ENCODE measurements around the gene ADAM23. TPM values are rescaled to one million over a fixed set of nuclear protein-coding genes. Genes with fewer than 3 reads are reported as not detected.

ADAM23 gene
- total RNA-seq, 4 donors from 2014 or later = 2.7 to 12.5 (median 4.9) TPM

DNA sequence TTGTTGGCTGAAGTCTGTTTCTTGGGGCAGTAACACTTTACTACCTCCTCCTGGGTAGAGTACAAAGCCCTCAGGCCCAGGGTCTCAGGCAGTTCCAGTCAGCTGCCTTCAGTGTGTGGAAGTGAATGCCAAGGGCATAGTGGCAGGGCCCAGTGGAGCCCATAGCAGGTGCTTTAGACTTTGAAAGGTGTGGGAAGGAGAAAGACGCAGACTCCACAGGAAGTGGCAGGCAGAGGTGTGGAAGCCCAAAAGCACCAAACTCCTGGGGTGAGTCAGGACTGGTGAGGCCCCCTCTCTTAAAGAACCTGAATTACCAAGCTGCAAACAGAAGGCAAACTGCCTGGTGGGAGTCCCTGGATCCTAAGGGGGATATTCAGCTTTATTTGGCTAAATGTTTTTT lies 45.3 kb downstream of the ADAM23 start:
- Histone ChIP-seq H3K27me3 (no peaks in the 10 kb centered on the region), H3K36me3 (peaks cover 0 to 58% (median 0%) of the 10 kb centered on the region in 3 donors), H3K4me3 (no peak overlapping the region), H3K27ac (no peak overlapping the region), H3K4me1 (no peaks in the 10 kb centered on the region), H3K9me3 (no peaks in the 10 kb centered on the region)
- WGBS, 2 donors = 80 to 88% methylated on average over 1 of the region's 1 CpG
- TF ChIP-seq, protein P1, sequence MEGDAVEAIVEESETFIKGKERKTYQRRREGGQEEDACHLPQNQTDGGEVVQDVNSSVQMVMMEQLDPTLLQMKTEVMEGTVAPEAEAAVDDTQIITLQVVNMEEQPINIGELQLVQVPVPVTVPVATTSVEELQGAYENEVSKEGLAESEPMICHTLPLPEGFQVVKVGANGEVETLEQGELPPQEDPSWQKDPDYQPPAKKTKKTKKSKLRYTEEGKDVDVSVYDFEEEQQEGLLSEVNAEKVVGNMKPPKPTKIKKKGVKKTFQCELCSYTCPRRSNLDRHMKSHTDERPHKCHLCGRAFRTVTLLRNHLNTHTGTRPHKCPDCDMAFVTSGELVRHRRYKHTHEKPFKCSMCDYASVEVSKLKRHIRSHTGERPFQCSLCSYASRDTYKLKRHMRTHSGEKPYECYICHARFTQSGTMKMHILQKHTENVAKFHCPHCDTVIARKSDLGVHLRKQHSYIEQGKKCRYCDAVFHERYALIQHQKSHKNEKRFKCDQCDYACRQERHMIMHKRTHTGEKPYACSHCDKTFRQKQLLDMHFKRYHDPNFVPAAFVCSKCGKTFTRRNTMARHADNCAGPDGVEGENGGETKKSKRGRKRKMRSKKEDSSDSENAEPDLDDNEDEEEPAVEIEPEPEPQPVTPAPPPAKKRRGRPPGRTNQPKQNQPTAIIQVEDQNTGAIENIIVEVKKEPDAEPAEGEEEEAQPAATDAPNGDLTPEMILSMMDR (IDR thresholded peaks at IDR 0.05) = no peak
- TF ChIP-seq EP300 (IDR thresholded peaks at IDR 0.05) (no peak), POLR2A (IDR thresholded peaks at IDR 0.05) (no peak)
- DNase-seq (ENCODE audit: low spot score in 2 of 2) = no peak

DNA sequence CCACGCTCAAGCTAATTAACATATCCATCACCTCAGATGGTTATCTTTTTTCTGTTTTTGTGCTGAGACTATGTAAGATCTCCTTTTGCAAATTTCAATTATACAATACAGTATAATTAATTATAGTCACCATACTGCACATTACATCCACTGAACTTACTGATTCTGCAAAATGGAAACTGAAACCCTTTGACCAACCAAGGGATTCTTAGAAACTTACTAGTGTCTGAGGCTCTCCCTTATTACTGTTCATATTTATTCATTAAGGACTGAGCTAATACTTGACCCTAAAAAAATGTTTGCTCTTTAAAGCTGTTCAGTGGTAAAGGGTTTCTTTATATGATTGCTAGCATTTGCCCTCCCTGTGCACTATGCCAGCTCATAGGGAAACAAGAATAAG lies 50.7 kb downstream of the ADAM23 start:
- no peaks in the 10 kb centered on the region for H3K9me3 ChIP-seq
- H3K27me3 ChIP-seq = no peaks in the 10 kb centered on the region
- H3K4me1 ChIP-seq = no peaks in the 10 kb centered on the region
- no peak overlapping the region for H3K27ac ChIP-seq
- H3K36me3 ChIP-seq = peaks cover 0 to 25% (median 0%) of the 10 kb centered on the region in 3 donors
- H3K4me3 ChIP-seq = no peak overlapping the region
- 94 to 95% methylated on average over 1 of the region's 1 CpG for WGBS, 2 donors
- TF ChIP-seq, protein P1 (IDR thresholded peaks at IDR 0.05) = no peak
- no peak for TF ChIP-seq EP300 (IDR thresholded peaks at IDR 0.05)
- no peak for TF ChIP-seq POLR2A (IDR thresholded peaks at IDR 0.05)
- no peak for DNase-seq (ENCODE audit: low spot score in 2 of 2)

DNA sequence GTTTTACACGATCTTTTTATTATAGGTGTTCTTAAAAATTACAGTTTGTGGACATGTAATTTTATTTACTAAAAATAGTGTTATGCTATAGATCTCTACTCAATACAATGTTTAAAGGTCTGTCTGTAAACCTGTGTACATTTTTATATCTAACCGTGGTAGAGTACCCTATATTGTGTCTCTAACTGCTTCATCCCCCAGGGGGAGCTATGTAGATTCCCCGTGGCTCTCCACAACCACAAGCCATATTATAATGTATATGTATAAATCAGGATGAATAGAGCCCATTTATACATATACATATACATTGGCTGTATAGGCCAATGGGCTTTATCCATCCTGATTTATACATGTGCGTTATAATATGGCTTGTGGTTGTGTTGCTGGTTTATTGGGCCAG lies 59.4 kb downstream of the ADAM23 start:
- 87 to 89% methylated on average over 4 of the region's 4 CpGs for WGBS, 2 donors
- Histone ChIP-seq H3K36me3 (no peaks in the 10 kb centered on the region), H3K27ac (no peak overlapping the region), H3K9me3 (no peaks in the 10 kb centered on the region), H3K4me3 (no peak overlapping the region), H3K27me3 (no peaks in the 10 kb centered on the region), H3K4me1 (no peaks in the 10 kb centered on the region)
- no peak for DNase-seq (ENCODE audit: low spot score in 2 of 2)
- TF ChIP-seq EP300 (IDR thresholded peaks at IDR 0.05) (no peak), POLR2A (IDR thresholded peaks at IDR 0.05) (no peak)
- TF ChIP-seq, protein P1 (IDR thresholded peaks at IDR 0.05) = no peak

DNA sequence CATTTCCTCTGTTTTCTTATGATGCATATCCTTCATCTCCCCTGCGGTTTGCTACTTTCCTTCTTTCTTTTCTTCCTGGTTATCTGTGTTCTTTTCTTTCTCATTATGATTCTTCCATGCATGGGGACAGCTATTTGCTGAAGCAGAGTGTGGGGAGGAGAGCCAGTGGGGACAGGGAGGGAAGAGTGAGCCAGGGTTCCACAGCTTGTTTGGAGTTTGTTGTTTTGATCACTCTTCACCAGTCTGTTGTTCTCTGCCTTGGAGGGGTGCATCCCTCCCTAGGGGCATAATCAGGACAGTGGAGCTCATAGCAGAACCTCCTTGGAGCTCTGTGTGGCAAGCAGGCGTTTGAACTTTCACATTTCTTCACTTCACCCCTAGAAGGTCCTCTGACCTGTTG lies 68.0 kb downstream of the ADAM23 start:
- Histone ChIP-seq H3K4me1 (peaks cover 0 to 35% (median 4%) of the 10 kb centered on the region in 4 donors), H3K27me3 (no peaks in the 10 kb centered on the region), H3K9me3 (no peaks in the 10 kb centered on the region), H3K36me3 (no peaks in the 10 kb centered on the region), H3K4me3 (no peak overlapping the region), H3K27ac (no peak overlapping the region)
- DNase-seq (ENCODE audit: low spot score in 2 of 2) = no peak
- no peak for TF ChIP-seq POLR2A (IDR thresholded peaks at IDR 0.05)
- TF ChIP-seq, protein P1 (IDR thresholded peaks at IDR 0.05) = no peak
- no peak for TF ChIP-seq EP300 (IDR thresholded peaks at IDR 0.05)
- 41 to 51% methylated on average over 2 of the region's 2 CpGs for WGBS, 2 donors

DNA sequence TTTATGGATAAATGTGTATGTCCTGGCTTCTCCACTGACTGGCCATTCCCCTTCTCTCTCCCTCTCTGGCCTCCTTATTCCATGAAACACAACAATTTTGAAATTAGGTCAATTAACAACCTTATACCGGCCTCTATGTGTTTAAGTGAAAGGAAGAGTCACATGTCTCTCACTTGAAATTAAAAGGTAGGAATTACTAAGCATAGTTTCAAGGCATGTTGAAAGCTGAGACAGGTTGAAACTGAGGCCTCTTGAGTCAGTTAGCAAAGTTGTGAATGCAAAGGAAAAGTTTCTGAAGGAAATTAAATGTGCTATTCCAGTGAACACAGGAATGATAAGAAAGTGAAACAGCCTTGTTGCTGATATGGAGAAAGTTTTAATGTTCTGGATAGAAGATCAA lies 69.7 kb downstream of the ADAM23 start:
- Histone ChIP-seq H3K4me3 (no peak overlapping the region), H3K9me3 (no peaks in the 10 kb centered on the region), H3K4me1 (peaks cover 0 to 35% (median 4%) of the 10 kb centered on the region in 4 donors), H3K27ac (no peak overlapping the region), H3K36me3 (no peaks in the 10 kb centered on the region), H3K27me3 (no peaks in the 10 kb centered on the region)
- no peak for DNase-seq (ENCODE audit: low spot score in 2 of 2)
- TF ChIP-seq, protein P1 (IDR thresholded peaks at IDR 0.05) = no peak
- no peak for TF ChIP-seq EP300 (IDR thresholded peaks at IDR 0.05)
- no peak for TF ChIP-seq POLR2A (IDR thresholded peaks at IDR 0.05)
- 62 to 70% methylated on average over 1 of the region's 1 CpG for WGBS, 2 donors

Data from tibial nerve (tissue), 4 donors.